HG03442 (cell line): ENCODE data around the gene CSMD2.

Experiments used
- ATAC-seq: cut with Tn5 transposase; IDR thresholded peaks from one replicate; pipeline ENCODE4 v1.9.1; 2021; ENCODE audit warnings: mild to moderate bottlenecking, moderate library complexity; ENCODE audit not compliant: unreplicated experiment

The CSMD2 gene

DNA sequence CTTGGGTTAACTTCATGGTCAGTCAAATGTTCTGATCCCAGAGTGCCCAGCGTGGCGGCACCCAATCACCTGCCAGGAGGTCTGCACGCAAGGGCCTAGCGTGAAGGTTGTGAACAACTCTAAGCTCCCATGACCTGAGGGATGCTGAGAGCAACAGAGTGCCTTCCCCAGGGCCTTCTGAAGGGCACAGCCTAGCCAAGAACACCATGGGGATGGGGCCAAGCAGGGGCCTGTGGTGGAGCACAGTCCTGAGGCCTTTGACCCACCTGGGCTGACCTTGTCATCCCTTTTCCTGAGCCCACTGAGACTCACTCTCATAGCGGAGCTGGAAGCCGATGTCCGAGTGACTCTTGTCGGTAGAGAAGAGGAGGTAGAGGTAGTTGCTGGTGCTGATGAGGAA, 440.0 kb downstream of the CSMD2 start:
- ATAC-seq, result no peak

DNA sequence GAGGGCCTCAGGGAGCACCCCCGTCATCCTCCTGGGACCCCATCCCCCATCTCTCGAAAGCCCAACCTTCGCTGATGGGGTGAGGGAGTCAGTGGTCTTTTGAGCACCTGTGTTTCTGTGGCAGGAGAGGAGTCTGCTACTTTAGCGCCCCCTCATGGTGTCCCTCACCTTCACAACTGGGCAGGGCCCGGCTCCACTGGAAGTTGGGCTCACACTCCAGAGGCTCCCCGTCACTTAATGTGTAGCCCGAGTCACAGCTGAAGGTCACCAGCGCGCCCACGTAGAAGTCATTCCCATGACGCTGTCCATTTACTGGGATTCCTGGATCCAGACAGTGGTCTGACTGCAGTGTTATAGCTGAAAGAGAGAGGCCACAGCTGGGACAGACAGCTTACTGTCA, 440.7 kb downstream of the CSMD2 start:
- no peak for ATAC-seq

DNA sequence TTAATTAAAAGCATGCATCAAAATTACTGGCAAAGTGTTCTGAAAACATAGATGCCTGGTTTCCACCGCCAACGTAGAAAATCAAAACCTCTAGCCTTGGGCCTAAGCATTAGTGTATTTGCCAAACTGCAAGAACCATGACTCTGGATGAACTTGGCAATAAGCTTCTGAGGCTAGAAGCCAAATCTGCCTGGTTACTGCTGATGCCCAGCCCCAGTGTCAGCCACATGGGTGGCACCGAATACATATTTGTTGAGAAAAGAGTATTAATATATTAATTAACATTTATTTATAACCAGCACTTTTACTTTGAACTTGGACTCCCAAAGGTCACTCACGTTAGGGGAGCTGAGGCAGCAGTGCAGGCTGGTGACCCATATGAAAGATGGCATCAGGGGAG, 441.8 kb downstream of the CSMD2 start:
- no peak for ATAC-seq

DNA sequence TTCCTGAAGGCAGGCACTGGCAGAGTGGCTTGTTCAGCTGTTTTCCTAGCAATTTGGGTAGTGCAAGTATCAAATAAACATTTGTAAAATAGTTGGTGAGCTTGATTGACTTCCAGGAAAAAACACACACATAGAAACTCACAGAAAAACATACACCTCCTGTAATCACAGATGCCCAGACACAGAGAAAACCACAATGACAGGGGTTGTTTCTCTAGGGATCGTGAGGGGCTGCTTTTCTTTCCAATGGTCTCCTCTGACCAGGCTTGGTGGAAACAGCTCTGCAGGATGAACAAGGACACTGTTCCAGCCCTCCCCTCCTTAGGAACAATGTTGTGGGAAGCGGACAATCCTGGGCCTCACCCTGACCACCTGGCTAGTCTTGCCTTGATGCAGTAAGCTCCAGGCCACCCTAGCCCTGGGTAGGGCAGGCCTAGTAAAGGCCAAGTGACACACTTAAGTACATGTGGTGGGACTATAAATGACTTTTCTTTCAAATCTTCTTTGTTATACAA, 443.7 kb downstream of the CSMD2 start:
- ATAC-seq, result no peak

DNA sequence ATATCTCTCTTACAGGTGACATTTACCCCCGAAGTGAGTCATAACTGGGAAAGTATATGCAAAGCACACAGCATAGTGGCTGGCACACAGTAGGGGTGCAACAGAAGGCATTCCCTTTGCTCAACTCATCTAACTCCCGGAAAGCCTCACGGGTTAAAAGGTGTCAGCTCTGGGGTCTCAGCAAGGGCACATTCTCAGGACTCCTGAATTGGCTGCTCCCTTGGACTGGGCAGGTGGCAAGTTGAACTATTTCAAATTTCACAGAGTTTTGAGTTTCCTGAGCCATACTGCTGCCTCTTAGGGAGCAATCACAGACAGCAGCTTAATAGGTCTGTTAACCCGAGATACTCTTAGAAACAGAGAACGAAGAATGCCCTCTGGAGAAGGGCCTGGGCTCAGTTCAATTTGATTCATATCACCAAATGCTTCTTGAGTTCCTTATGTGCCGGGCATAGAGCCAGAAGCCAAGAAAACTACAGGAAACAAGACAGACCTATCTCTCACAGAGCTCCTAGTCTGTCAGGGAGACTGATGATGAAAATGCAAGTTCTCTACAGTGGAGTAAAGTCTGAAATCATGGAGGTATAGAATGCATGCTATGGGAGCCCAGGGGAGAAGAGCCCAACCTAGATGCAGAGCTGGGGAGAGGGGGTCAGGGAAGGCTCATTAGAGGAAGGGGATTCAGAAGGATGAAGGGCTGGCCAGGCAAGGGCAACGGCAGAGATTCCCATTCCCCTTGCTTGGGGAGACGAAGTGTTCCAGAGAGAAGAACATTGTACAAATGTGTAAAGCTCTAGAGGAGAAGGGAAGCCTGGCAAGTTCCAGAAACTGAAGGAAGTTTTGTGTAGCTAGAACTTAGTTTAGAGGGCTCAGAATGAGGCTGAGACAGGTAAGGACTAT, 445.0 kb downstream of the CSMD2 start:
- no peak for ATAC-seq

DNA sequence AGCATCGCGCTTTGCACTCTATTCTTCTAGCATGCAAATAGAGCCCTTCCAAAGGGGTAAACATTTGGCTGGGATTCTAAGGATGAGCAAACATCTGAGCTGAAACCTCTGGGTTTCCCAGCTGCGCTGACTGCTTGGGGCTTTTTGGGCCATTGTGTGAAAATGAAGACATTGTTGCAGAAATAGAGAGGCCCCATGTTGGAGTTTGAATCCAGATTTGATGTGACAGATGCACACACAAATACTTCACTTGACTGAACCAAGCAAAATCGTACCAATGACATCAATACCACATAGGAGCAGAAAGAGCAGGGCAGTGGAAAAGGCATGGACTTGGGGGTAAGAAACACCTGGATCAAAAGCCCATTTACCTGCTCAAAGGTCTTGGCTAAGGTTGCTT, 445.7 kb downstream of the CSMD2 start:
- no peak for ATAC-seq

DNA sequence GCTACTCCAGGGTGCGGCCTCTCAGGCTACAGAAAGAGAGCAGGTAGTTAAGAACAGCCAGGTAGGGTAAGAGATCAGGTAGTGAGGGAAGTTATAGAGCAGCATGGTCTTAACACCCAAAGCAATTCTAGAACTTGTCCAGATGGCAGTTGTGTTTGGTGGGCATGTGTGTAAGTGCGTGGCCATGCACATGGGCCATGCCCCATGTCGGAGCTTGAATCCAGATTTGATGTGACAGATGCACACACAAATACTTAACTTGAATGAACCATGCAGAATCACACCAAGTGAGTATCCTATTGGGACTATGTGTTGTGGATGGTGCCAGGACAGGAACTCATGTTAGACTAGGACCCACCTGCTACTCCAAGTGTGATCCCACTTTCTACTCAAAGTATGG, 446.8 kb downstream of the CSMD2 start:
- no peak for ATAC-seq

DNA sequence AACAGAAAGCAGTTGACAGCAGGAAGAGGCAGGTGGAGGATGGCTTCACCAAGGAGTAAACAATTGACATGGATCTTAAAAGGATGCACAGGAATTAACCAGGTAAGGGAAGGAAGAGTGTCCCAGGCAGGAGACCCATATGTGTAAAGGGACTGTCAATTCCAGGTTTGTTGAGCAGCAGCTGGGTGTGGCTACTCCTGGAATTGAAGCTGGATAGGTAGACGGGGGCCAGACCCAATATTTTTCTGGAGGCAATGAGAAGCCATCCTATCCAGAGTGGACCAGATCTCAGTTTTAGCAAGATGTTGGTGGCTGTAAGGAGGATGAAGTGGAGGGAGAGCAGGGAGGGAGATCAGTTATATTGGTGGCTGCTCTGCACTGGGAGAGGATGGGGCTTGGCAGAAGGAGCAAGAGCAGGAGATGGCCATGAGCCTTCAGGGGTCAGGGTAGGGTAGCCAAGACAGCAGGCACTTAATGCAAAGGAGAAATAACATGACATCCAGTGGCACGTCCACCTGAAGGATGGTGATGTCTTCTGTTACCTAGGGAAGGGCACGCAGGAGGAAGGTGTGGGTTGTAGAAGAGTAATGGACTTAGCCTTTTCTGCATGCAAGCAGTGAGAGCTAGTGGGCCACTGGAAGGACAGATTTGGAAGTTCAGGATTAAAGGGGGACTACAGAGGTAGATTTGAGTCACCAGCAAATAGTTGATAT, 447.9 kb downstream of the CSMD2 start:
- ATAC-seq, result no peak

DNA sequence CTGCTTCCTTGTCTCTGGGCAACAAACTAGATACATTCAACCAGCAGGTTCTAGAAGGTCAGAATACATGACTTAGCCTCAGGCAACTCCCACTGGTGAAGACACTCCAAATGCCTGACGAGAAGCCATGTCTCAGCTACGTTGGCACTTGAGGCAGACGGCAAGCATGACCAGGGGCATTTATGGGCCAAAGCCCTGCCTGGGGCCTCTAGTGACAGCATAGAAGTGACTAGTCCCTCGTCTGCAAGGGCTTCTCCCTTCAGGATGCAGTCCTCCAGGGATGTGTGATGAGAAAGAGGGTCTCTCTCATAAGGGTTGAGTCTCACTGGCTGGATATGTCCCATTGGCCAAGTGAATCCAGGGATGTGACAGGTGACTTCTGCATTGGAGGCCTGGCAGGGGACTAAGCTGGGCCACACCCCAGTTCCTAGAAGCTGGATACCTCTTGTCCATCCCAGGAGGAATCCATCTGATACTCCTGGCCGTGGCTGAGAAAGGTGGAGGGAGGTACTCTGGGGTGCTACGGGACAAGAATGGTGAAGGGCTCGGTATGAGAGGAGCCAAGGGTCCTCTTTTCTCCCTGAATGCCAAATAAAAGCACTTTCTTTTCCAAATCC, 449.7 kb downstream of the CSMD2 start:
- no peak for ATAC-seq

DNA sequence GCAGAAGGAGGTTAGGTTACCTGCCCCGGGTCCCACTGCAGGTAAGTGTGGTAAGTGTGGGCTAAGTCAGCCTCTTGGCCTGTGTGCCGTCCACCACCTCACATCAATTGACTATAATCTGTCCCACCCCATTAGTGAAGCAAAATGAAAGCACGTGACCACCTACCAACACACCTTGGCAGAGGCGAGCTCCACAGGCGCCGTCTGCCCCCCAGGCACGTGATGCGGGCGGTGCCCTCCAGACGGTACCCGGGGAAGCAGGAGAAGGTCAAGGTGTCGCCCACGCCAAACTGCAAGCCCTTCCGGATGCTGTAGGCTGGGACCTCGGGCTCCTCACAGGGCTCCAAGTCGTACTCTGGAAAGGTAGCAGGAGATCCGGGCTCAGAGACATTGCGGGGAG, 450.6 kb downstream of the CSMD2 start:
- no peak for ATAC-seq

DNA sequence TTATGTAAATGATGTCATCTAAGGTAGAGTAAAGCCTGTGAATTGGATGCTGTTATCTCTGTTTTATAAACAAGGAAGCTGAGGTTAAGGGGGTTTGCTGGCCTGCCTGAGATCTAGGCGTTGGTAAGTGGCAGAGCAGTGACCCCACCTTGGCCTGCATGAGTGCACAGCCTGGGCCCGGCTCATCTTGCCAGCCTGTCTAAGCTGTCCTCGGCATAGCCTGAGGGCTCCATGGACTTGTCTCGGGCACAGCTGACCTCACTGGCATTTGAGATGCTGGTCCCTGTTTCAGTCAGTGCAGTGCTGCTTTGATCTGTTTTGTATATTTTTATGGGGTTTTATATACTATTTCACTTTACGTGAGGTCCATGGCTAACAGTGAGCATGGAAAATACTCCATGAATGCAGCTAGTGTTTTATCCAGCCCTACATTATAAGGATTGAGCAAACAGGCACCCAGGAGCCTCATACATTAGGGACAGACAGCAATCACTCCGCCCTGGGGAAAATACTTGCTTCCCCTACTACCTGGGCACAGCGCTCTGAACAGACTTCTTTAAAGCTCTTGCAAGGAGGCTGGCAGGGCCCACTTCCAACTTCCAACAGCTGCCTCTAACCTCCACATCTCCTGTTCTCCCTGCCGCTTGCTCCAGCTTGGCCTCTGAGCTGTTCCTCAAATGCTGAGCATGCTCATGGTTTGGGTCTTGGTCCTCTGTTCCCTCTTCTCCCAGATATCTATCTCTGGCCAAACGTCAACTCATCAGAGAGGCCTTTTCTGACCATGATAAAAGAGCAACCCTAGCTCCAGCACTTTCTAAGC, 451.8 kb downstream of the CSMD2 start:
- no peak for ATAC-seq

DNA sequence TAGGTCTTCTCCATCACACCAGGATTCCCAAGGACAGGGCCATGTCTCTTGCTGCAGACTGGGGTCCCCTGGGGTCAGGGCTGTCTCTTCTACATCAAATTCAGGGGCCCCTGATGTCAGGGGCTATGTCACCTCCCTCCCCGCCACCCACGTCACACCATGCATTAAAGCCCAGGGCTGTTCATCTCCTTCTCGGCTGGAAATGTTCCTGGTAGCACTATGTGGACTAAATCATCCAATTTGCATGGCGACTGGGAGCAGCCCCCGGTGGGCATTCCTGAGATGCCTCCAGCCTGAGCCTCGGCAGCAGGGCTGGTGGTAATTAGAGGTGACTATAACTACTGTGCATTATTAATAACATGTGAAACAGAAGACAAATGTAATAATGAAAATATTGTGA, 452.8 kb downstream of the CSMD2 start:
- no peak for ATAC-seq

DNA sequence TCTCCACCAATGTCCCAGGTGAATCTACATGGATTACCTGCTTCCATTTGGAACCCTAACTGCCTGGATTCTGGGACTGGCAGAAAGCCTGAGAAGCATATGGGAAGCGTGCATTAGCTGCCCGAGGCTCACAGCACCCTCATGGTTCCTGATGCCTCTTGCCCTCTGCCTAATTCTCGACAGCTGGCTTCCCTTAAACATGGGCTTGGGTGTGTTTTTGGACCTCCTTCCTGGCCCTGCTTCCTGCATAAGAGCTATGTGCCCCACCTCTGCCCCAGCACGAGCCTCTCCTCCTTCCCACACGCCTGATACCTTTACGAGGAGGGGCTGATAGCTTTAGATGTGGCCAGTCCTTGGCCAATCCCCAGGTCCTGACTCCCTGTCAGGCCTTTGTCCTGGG, 453.5 kb downstream of the CSMD2 start:
- no peak for ATAC-seq

DNA sequence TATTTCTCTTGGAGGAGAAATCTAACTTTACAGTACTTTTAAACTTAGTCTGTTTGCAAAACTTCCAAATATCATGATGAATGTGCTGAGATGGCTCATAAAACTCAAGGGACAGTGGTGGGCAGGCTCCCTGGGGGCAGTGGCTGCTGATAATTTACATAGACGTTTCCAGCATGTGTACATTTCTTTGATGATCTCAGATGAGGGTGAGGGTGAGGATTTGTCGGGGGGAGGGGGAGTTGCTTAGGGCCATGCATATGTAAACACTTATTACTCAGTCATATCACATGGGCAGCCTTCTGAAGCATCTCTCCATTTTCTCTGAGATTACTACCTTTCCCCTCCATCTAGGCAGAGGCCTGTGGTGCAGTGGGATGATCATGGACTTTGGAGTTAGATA, 454.1 kb downstream of the CSMD2 start:
- ATAC-seq, result no peak

DNA sequence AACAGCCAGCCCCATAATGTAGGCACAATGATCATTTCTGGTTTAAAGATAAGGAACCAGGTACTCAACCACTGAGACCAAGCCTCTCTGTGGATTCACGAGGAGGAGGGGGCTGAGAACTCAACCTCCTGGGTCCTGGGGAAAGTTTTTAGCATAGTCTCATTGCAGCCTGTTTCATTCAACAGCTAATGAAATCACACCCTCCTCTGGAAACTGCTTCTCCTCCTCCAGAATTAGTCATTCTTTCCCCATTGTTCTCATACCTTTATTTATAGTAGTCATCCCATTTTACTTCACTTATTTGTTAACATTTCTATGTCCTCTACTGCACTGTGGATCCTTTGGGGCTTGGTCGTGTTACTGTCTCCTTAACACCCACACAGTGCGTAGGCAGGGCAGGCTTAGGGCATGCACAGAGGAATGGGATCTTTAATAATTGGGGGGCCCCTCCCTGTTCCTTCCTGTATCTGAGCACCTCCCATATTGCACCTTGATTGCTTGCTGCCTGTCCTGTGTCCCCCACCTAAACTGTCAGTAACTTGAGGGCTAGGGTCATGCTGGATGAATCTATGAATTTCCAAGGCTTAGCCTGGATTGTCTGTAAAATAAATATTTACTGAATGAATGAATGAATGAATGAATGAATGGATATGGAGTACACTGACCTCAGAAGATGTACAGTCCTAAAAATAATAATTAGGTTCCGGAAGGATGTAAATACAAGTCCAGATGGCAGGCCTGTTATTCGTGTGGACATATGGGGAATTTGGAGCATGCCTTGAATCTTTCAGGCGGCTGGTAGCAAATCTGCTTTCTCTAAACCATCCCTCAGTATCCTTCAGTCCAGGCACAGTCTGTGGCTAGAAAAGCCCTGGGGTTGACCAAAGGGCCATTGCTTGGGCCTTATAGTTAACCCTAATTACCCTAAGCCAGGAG, 455.0 kb downstream of the CSMD2 start:
- ATAC-seq, result no peak

DNA sequence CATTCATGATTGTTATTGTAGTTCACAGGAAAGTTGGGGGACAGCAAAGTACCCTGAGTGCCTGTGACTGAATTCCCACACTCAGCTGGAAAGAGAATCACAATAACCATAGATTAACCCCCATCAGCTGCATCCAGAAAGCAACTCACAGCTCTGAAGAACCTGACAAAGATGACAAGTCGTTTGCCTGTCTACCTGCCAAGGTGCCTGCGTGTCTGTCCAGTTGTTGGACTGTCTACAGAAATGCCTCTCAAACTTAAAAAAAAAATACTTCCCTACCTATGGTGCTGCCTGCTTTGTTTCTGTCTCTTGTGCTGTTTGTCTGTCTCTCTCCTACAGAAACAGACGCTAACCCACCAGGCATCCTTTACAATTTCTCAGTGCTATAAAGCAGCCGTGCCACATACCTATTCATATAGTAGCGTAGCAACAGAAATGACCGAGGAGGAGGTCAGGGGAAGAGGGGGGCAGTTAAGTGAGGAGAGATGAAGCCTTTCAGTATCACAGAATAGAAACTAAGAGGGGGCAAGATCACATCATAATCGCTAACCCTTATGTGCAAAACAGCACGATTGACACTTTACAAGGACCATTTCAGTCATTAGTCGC, 455.8 kb downstream of the CSMD2 start:
- ATAC-seq, result no peak

DNA sequence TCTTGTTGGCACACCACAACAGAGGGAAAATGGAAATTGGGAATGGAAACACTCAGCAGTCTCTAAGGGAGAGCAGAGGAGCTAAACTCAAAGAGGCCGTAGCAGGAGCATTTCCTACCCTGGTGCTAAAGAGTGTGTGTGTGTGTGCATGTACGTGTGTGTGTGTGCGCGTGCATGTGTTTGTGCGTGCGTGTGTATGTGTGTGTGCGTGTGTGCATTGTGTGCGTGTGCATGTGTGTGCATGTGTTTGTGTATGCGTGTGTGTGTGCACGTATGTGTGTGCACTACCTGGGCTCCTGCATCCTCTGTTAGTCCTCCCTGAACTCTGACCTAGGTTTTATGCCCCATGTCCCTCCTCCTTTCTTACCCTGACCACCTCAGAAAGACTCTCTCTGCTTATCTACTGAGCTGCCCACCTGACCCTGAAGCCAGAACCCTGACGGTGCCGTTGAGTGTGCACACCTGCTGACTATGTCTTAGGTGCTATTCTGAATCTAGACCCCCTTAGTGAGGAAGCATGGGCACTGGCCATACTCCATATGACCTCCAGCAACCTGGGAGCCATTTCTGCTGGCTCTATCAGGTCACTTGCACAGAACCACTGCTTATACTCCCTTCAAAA, 458.3 kb downstream of the CSMD2 start:
- ATAC-seq, result no peak

DNA sequence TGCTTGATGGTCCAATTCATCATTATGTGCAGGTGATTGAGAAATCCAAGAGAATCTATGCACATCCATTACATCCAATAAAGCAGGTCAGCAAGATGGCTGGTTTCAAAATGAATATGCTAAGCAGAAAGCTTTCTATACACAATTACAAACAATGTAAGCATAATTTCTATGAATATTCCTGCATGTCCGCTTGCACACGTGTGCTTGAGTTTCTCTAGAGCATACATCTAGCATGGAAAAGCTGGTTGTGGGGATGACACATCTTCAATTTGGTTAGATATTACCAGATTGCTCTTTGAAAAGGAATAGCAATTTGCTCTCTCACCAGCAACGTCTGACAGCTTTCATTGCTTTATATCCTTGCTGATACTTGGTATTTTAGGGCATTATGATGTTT, 461.6 kb downstream of the CSMD2 start:
- no peak for ATAC-seq
